Astrocyte (in vitro differentiated cells and primary cell): ENCODE measurements around the gene TMEM191C.
"Not testable (repeated sequence)": the region's sequence is repeated elsewhere in the genome, so short reads cannot be mapped to it uniquely, and the experiment has no call there.

Experiments used
- EZH2 ChIP-seq: IDR thresholded peaks from 2 replicates; pipeline ENCODE4 v1.6.1; 2012; ENCODE audit warnings: mild to moderate bottlenecking, low read length, inconsistent platforms; ENCODE audit not compliant: insufficient read depth
- TF ChIP-seq, protein P1 (sequence below): IDR thresholded peaks from 2 replicates; pipeline ENCODE4 v1.5.1; 2011; ENCODE audit warnings: low read depth, mild to moderate bottlenecking, inconsistent platforms, low read length, moderate library complexity; ENCODE audit not compliant: insufficient read depth

DNA sequence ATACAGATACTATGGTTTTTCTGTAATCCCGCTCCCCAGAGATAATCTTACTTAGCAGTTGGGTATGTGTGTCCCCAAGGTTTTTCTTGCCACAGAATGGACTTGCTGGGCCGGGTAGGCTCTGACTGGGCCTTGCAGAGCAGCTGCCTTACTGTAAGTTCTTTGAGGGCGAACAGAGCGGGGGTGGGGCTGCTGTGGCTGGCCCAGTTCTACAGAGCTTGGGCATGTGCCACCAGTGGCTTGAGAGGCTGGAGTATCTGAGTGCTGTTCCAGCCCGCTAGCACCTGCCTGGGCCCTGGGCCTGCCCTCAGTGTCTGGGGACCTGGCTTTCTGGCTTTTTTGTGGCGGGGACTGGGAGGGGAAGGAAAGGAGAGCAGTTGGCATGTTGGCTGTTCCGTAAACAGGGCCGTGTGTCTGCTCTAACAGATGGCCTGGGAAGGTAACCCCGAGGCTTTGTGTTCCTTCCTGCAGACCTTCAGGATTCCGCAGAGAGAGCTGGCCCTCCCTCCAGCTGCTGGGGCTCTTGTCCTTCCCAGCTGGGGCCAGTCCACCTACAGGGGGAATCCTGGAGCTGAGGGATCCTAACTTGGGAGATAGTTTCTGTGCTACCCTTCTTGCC, 27.1 kb upstream of the TMEM191C start:
- TF ChIP-seq, protein P1, sequence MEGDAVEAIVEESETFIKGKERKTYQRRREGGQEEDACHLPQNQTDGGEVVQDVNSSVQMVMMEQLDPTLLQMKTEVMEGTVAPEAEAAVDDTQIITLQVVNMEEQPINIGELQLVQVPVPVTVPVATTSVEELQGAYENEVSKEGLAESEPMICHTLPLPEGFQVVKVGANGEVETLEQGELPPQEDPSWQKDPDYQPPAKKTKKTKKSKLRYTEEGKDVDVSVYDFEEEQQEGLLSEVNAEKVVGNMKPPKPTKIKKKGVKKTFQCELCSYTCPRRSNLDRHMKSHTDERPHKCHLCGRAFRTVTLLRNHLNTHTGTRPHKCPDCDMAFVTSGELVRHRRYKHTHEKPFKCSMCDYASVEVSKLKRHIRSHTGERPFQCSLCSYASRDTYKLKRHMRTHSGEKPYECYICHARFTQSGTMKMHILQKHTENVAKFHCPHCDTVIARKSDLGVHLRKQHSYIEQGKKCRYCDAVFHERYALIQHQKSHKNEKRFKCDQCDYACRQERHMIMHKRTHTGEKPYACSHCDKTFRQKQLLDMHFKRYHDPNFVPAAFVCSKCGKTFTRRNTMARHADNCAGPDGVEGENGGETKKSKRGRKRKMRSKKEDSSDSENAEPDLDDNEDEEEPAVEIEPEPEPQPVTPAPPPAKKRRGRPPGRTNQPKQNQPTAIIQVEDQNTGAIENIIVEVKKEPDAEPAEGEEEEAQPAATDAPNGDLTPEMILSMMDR: not testable (repeated sequence)
- TF ChIP-seq EZH2: not testable (repeated sequence)
